Upper lobe of left lung (tissue), 4 donors: ENCODE data around the gene SCGB2B2.

Experiments used
- CTCF ChIP-seq, 6 experiments: fragments of 450-650 bp in 4 of 6; fragments of 200-600 bp in 2 of 6; sonication (generic) in 2 of 6; IDR thresholded peaks; one replicate each; pipeline ENCODE4 v1.5.1; 2016 to 2019; ENCODE audit warnings: antibody characterized with exemption in 6 of 6
- EP300 ChIP-seq, 4 donors: sonication (generic); formaldehyde crosslinking; IDR thresholded peaks; one replicate each; pipeline ENCODE4 v1.5.1; 2017; ENCODE audit warnings: antibody characterized with exemption in 4 of 4, control low read depth in 2 of 4
- POLR2A ChIP-seq, 4 donors: fragments of 450-650 bp; IDR thresholded peaks; one replicate each; pipeline ENCODE4 v1.5.1; 2016 to 2017; ENCODE audit warnings: antibody characterized with exemption in 4 of 4, mild to moderate bottlenecking in 2 of 4
- POLR2AphosphoS5 ChIP-seq, 2 donors: sonication (generic); formaldehyde crosslinking; IDR thresholded peaks; one replicate each; pipeline ENCODE4 v1.5.1; 2017; ENCODE audit warnings: antibody characterized with exemption in 2 of 2

DNA sequence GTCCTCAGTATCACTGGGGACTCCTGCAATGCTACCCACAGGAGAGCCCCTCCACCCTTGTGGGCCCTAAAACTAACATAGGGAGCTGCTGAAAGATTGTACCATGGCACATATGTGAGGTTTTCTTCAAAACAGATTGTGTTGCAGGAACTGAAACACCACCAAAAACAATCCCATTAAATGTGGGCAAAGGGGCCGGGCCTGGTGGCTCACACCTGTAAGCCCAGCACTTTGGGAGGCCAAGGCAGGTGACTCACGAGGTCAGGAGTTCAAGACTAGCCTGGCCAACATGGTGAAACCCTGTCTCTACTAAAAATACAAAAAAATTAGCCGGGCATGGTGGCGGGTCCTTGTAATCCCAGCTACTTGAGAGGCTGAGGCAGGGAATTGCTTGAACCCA is 34.7 kb downstream of the SCGB2B2 start:
- no peak for TF ChIP-seq POLR2A (IDR thresholded peaks at IDR 0.05)
- TF ChIP-seq CTCF (IDR thresholded peaks at IDR 0.05): no peak
- no peak for TF ChIP-seq POLR2AphosphoS5 (IDR thresholded peaks at IDR 0.05)
- TF ChIP-seq EP300 (IDR thresholded peaks at IDR 0.05): no peak
